MCF 10A (cell line): Measurements from ENCODE around the gene PIGBOS1. TPM values are rescaled to one million over a fixed set of nuclear protein-coding genes. Genes with fewer than 3 reads are reported as not detected.

Experiments used
- BruUV-seq: library from RNA; stranded (reverse); fragments of 400-500 nt; replicated peaks from 2 replicates; lab custom pipeline; 2021; lab: Mats Ljungman, UMichigan
- CTCF ChIA-PET: fragments of 300-600 bp; sonication (Branson Sonifier 250); formaldehyde crosslinking; extraction: SDS; loops from one replicate; lab custom pipeline; 2021; ENCODE audit warnings: antibody characterized with exemption, inconsistent platforms; lab: Yijun Ruan, JAX
- POLR2A ChIA-PET: fragments of 300-600, 350-650 bp; sonication (Branson Sonifier 250); formaldehyde crosslinking; extraction: SDS; loops from one replicate; lab custom pipeline; 2020; ENCODE audit warnings: antibody characterized with exemption, inconsistent platforms; lab: Yijun Ruan, JAX
- DNase-seq: peaks from one replicate; pipeline ENCODE4 v3.0.0-alpha.2; 2018; ENCODE audit not compliant: unreplicated experiment
- H3K27ac Mint-ChIP-seq: one replicate; pipeline ENCODE4 v1.8.0; 2022; ENCODE audit warnings: mild to moderate bottlenecking, low read depth, mixed read lengths; ENCODE audit not compliant: unreplicated experiment
- H3K27me3 Mint-ChIP-seq: one replicate; pipeline ENCODE4 v1.8.0; 2022; ENCODE audit warnings: mixed read lengths; ENCODE audit not compliant: insufficient read depth, unreplicated experiment
- H3K36me3 Mint-ChIP-seq: one replicate; pipeline ENCODE4 v1.8.0; 2022; ENCODE audit warnings: mild to moderate bottlenecking, moderate library complexity, mixed read lengths; ENCODE audit not compliant: insufficient read depth, unreplicated experiment
- H3K4me1 Mint-ChIP-seq: one replicate; pipeline ENCODE4 v1.8.0; 2022; ENCODE audit warnings: mixed read lengths; ENCODE audit not compliant: insufficient read depth, unreplicated experiment
- H3K4me3 Mint-ChIP-seq: one replicate; pipeline ENCODE4 v1.8.0; 2022; ENCODE audit warnings: mild to moderate bottlenecking, moderate library complexity, mixed read lengths; ENCODE audit not compliant: unreplicated experiment
- H3K9me3 Mint-ChIP-seq: one replicate; pipeline ENCODE4 v1.8.0; 2022; ENCODE audit warnings: mixed read lengths; ENCODE audit not compliant: unreplicated experiment
- intact Hi-C: fragments of 100-400 bp; cut with micrococcal nuclease; formaldehyde crosslinking; loops from 2 replicates; pipeline ENCODE4 v1.14.1; 2022
- total RNA-seq: library from RNA; stranded (reverse); gene quantifications from 2 replicates; pipeline ENCODE4 v1.2.3, GENCODE V29; 2022
- TF ChIP-seq, protein P1 (sequence below): fragments of 200-600 bp; IDR thresholded peaks from one replicate; pipeline ENCODE4 v1.8.0; 2022; ENCODE audit warnings: antibody characterized with exemption, mild to moderate bottlenecking; ENCODE audit not compliant: unreplicated experiment

The PIGBOS1 gene
- total RNA-seq, 1 experiment from 2014 or later: 13.9 TPM

- POLR2A ChIA-PET: no interaction called here
Observed at GRCh38 chr15:55334371-55334770, 15.4 kb upstream of the PIGBOS1 start.

DNA sequence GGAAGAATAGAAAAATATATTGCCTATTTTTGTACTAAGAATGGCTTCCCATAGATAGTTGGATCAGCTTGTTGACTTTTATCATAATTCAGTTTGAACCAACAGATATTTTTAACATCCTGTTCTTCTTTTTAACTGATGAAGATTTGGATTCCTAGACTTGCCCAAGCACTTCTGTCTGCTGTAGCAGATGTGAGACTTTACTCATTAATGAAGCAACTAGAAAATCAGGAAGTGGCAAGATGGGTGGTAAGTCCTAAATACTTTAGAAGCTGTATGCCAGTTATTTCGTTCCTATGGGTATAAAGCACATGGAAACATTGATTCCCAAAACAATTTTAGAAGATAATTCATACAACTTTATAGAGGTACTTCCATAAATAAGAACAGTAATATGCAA is 8.5 kb upstream of the PIGBOS1 start:
- intact Hi-C loops: no loop called here
- TF ChIP-seq, protein P1, sequence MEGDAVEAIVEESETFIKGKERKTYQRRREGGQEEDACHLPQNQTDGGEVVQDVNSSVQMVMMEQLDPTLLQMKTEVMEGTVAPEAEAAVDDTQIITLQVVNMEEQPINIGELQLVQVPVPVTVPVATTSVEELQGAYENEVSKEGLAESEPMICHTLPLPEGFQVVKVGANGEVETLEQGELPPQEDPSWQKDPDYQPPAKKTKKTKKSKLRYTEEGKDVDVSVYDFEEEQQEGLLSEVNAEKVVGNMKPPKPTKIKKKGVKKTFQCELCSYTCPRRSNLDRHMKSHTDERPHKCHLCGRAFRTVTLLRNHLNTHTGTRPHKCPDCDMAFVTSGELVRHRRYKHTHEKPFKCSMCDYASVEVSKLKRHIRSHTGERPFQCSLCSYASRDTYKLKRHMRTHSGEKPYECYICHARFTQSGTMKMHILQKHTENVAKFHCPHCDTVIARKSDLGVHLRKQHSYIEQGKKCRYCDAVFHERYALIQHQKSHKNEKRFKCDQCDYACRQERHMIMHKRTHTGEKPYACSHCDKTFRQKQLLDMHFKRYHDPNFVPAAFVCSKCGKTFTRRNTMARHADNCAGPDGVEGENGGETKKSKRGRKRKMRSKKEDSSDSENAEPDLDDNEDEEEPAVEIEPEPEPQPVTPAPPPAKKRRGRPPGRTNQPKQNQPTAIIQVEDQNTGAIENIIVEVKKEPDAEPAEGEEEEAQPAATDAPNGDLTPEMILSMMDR: no peak
- no peak for DNase-seq
- Mint-ChIP-seq H3K4me1 (no peaks in the 10 kb centered on the region), H3K36me3 (peaks cover 39% of the 10 kb centered on the region), H3K9me3 (no peaks in the 10 kb centered on the region), H3K27me3 (no peaks in the 10 kb centered on the region), H3K27ac (no peak overlapping the region), H3K4me3 (no peak overlapping the region)
- POLR2A ChIA-PET: no interaction called here
- BruUV-seq: no TSS peak
- CTCF ChIA-PET: interaction anchor here (0.8 to 1.1 kb wide), 2 partner anchors 106 to 109 kb away, joined by 3 read pairs; no protein-coding TSS in a partner anchor

More at GRCh38 chr15:55334371-55334770, 15.4 kb upstream of the PIGBOS1 start:
- Mint-ChIP-seq H3K36me3 (peaks cover 27% of the 10 kb centered on the region), H3K4me3 (no peak overlapping the region), H3K9me3 (no peaks in the 10 kb centered on the region), H3K27me3 (no peaks in the 10 kb centered on the region), H3K27ac (no peak overlapping the region), H3K4me1 (no peaks in the 10 kb centered on the region)
- DNase-seq: no peak
- TF ChIP-seq, protein P1: no peak
- intact Hi-C loops: no loop called here
- CTCF ChIA-PET: no interaction called here
- no TSS peak for BruUV-seq

- ChIA-PET POLR2A (no interaction called here), CTCF (interaction anchor here (0.7 kb wide), 1 partner anchor 85 kb away, joined by 5 read pairs; the partner anchor contains the start of genes CCPG1 and PIERCE2)
- Mint-ChIP-seq H3K36me3 (peaks cover 23% of the 10 kb centered on the region), H3K27ac (no peak overlapping the region), H3K4me3 (no peak overlapping the region), H3K27me3 (no peaks in the 10 kb centered on the region), H3K9me3 (no peaks in the 10 kb centered on the region), H3K4me1 (peaks cover 3% of the 10 kb centered on the region)
- TF ChIP-seq, protein P1: no peak
- no peak for DNase-seq
- BruUV-seq: no TSS peak
- intact Hi-C loops: no loop called here
Observed at GRCh38 chr15:55322467-55322866, 3.5 kb upstream of the PIGBOS1 start.

DNA sequence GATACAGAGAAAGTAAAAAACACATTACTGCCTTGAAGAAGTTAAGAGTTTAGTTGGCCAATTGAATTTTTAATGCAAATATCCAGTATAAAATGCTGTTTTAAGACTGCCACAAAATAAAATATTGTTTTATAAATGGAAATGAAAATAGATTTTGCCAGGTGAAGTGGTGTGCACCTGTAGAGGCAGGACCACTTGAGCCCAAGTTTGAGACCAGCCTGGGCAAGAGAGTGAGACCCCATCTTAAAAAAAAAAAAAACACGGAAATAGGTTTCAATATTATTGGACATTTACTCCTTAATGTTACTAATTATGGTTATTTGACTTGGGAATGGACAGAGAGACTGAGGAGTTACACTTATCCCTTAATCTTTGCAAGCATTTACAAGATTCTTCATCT is 2.0 kb upstream of the PIGBOS1 start:
- Mint-ChIP-seq H3K9me3 (no peaks in the 10 kb centered on the region), H3K36me3 (peaks cover 29% of the 10 kb centered on the region)
- TF ChIP-seq, protein P1: no peak

More for the DNA sequence above, 2.0 kb upstream of the PIGBOS1 start:
- Mint-ChIP-seq H3K27me3 (no peaks in the 10 kb centered on the region), H3K27ac (no peak overlapping the region), H3K4me1 (peaks cover 11% of the 10 kb centered on the region), H3K4me3 (no peak overlapping the region)
- ChIA-PET CTCF (no interaction called here), POLR2A (no interaction called here)
- no peak for DNase-seq
- BruUV-seq: no TSS peak
- intact Hi-C loops: no loop called here
